Mesenchymal stem cell (in vitro differentiated cells and primary cell): ENCODE results near the gene HOXD9.
A peak's percentile ranks its signal among the peaks of the same experiment; 100 is the strongest.

Experiments
- DNase-seq: peaks from one replicate; pipeline ENCODE4 v3.0.0-alpha.2; 2013
- H2AFZ ChIP-seq: one replicate; pipeline ENCODE4 v1.6.1; 2013; ENCODE audit warnings: low read depth, mild to moderate bottlenecking, control low read depth, inconsistent platforms, low read length, moderate library complexity
- H2AK5ac ChIP-seq: 2 replicates; pipeline ENCODE4 v1.6.1; 2013; ENCODE audit warnings: low read length, moderate library complexity, mild to moderate bottlenecking, inconsistent platforms; ENCODE audit not compliant: severe bottlenecking
- H2BK120ac ChIP-seq: one replicate; pipeline ENCODE4 v1.6.1; 2013; ENCODE audit warnings: low read depth, mild to moderate bottlenecking, inconsistent platforms, low read length, moderate library complexity
- H2BK12ac ChIP-seq, 2 experiments: one replicate each; pipeline ENCODE4 v1.6.1; 2013; ENCODE audit warnings: inconsistent platforms in 2 of 2, low read length in 2 of 2, mild to moderate bottlenecking in 2 of 2, moderate library complexity in 2 of 2, control low read depth in 1 of 2
- H2BK15ac ChIP-seq: one replicate; pipeline ENCODE4 v1.6.1; 2013; ENCODE audit warnings: mild to moderate bottlenecking, low read depth, inconsistent platforms; ENCODE audit not compliant: poor library complexity, severe bottlenecking
- H2BK5ac ChIP-seq: 2 replicates; pipeline ENCODE4 v1.6.1; 2013; ENCODE audit warnings: low read depth, mild to moderate bottlenecking, low read length, control low read depth, inconsistent platforms; ENCODE audit not compliant: poor library complexity, severe bottlenecking
- H3K14ac ChIP-seq, 2 experiments: one replicate each; pipeline ENCODE4 v1.6.1; 2013; ENCODE audit warnings: inconsistent platforms in 2 of 2, low read length in 2 of 2, control low read depth in 1 of 2, mild to moderate bottlenecking in 1 of 2, moderate library complexity in 1 of 2
- H3K18ac ChIP-seq, 2 experiments: one replicate each; pipeline ENCODE4 v1.6.1; 2013; ENCODE audit warnings: inconsistent platforms in 2 of 2, low read length in 2 of 2, control low read depth in 1 of 2, low read depth in 1 of 2, mild to moderate bottlenecking in 1 of 2
- H3K23ac ChIP-seq, 2 experiments: one replicate each; pipeline ENCODE4 v1.6.1; 2013; ENCODE audit warnings: inconsistent platforms in 2 of 2, low read length in 2 of 2, mild to moderate bottlenecking in 2 of 2, moderate library complexity in 2 of 2, control low read depth in 1 of 2
- H3K27ac ChIP-seq: 2 replicates; pipeline ENCODE4 v1.5.1; 2013; ENCODE audit warnings: mild to moderate bottlenecking, moderate library complexity, low read length, control low read depth, inconsistent platforms; ENCODE audit not compliant: poor library complexity, severe bottlenecking
- H3K27me3 ChIP-seq, 2 experiments: 2 replicates each; pipeline versions ENCODE4 v1.6.1 to v1.7.0; 2013; ENCODE audit warnings: low read length in 2 of 2, mild to moderate bottlenecking in 2 of 2, moderate library complexity in 2 of 2, control low read depth in 1 of 2, inconsistent platforms in 1 of 2; ENCODE audit not compliant: control insufficient read depth in 1 of 2, insufficient read depth in 1 of 2
- H3K36me3 ChIP-seq, 2 experiments: 2 replicates each; pipeline versions ENCODE4 v1.6.1 to v1.7.0; 2013; ENCODE audit warnings: low read length in 2 of 2, control low read depth in 1 of 2, inconsistent platforms in 1 of 2, low read depth in 1 of 2, mild to moderate bottlenecking in 1 of 2; ENCODE audit not compliant: insufficient read depth in 2 of 2, control insufficient read depth in 1 of 2
- H3K4ac ChIP-seq, 2 experiments: one replicate each; pipeline ENCODE4 v1.6.1; 2013; ENCODE audit warnings: inconsistent platforms in 2 of 2, low read length in 2 of 2, mild to moderate bottlenecking in 2 of 2, moderate library complexity in 2 of 2, control low read depth in 1 of 2, low read depth in 1 of 2
- H3K4me1 ChIP-seq: 2 replicates; pipeline ENCODE4 v1.6.1; 2013; ENCODE audit warnings: low read depth, low read length, control low read depth; ENCODE audit not compliant: control insufficient read depth, insufficient read depth
- H3K4me2 ChIP-seq: 2 replicates; pipeline ENCODE4 v1.6.1; 2013; ENCODE audit warnings: low read length, mild to moderate bottlenecking, inconsistent platforms; ENCODE audit not compliant: poor library complexity, severe bottlenecking
- H3K4me3 ChIP-seq, 2 experiments: 2 replicates each; pipeline versions ENCODE4 v1.5.1 to v1.7.0; 2013; ENCODE audit warnings: low read length in 2 of 2, mild to moderate bottlenecking in 2 of 2, control low read depth in 1 of 2, low read depth in 1 of 2; ENCODE audit not compliant: insufficient read depth in 1 of 2
- H3K79me1 ChIP-seq: replicated peaks from 2 replicates; pipeline ENCODE4 v1.6.1; 2013; ENCODE audit warnings: mild to moderate bottlenecking, control low read depth, low read length, inconsistent platforms; ENCODE audit not compliant: poor library complexity, severe bottlenecking
- H3K9ac ChIP-seq: 2 replicates; pipeline ENCODE4 v1.7.0; 2013; ENCODE audit warnings: mild to moderate bottlenecking, low read length, moderate library complexity
- H3K9me3 ChIP-seq: 2 replicates; pipeline ENCODE4 v1.7.0; 2013; ENCODE audit warnings: mild to moderate bottlenecking, low read length; ENCODE audit not compliant: control insufficient read depth
- H4K8ac ChIP-seq: one replicate; pipeline ENCODE4 v1.6.1; 2013; ENCODE audit warnings: inconsistent platforms, mild to moderate bottlenecking, low read length, moderate library complexity
- H4K91ac ChIP-seq: one replicate; pipeline ENCODE4 v1.6.1; 2013; ENCODE audit warnings: mild to moderate bottlenecking, low read length, inconsistent platforms
- WGBS: methylation state at CpG from one replicate; pipeline ENCODE4 v1.1.7; 2013; ENCODE audit warnings: mixed read lengths; 5-methylcytosine and 5-hydroxymethylcytosine counted together

The HOXD9 gene

DNA sequence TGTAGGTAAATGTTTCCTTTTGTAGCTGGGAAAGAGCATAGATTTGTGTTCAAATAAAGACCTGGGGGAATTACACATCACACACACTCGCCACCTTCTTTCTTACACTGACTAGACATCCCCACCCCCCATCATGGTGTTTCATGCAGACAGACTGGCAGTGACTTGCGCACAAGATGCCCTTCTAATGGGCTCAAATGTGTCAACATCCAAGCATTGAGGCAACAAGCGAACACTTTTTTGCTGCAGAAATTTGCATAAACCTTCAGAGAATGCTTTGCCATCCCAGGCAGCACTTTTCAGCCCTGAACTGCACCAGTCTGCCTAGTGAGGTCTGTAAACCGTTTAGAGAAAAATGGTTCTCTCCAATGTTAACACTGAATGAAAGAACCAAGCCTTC is 11.5 kb downstream of the HOXD9 start:
- H3K9ac ChIP-seq: no peak overlapping the region
- no peak overlapping the region for H2BK12ac ChIP-seq
- WGBS: 58% methylated on average over 4 of the region's 4 CpGs

DNA sequence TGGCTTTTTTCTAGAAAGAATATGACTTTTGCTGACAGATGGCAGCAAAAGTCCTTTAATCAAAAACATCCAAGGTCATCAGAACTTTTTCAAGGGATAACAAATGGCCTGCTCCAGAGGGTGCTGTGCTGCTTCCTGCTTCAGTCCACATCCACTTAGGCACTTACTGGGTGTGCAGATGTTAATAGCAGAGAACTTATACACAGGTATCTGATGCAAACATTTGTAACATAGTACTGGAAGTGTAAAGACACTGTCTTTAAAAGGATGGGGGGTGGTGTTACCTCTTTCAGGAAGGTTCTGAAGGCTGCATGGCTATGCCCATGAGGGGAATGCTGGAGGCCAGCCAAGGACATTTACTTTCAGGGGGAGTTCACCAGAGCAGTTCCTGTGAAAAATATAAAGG is 12.5 kb downstream of the HOXD9 start:
- Histone ChIP-seq H3K23ac (no peak overlapping the region), H3K36me3 (no peaks in the 10 kb centered on the region), H3K18ac (no peak overlapping the region), H2BK12ac (no peak overlapping the region), H2BK120ac (no peak overlapping the region), H2BK5ac (no peak overlapping the region), H3K79me1 (peaks cover 2% of the 10 kb centered on the region), H3K14ac (no peak overlapping the region), H3K4me1 (peaks cover 12% of the 10 kb centered on the region), H4K8ac (no peak overlapping the region), H2AFZ (no peak overlapping the region), H3K27me3 (peaks cover 0 to 66% of the 10 kb centered on the region in 2 experiments), H4K91ac (no peak overlapping the region), H3K4ac (no peak overlapping the region), H3K4me3 (peak overlapping the region in 1 of 2 experiments; percentile 86), H2AK5ac (no peak overlapping the region), H3K4me2 (peak overlapping the region; percentile 25), H3K9me3 (no peaks in the 10 kb centered on the region), H2BK15ac (no peak overlapping the region), H3K27ac (no peak overlapping the region), H3K9ac (peak overlapping the region; percentile 96)
- no peak for DNase-seq

More for the DNA sequence above, 11.5 kb downstream of the HOXD9 start:
- no peak overlapping the region for H2AFZ ChIP-seq
- H3K14ac ChIP-seq: no peak overlapping the region
- peaks cover 2% of the 10 kb centered on the region for H3K79me1 ChIP-seq
- H2BK120ac ChIP-seq: no peak overlapping the region
- H3K9me3 ChIP-seq: no peaks in the 10 kb centered on the region
- H3K23ac ChIP-seq: no peak overlapping the region
- no peak overlapping the region for H2AK5ac ChIP-seq
- H3K4ac ChIP-seq: no peak overlapping the region
- DNase-seq: no peak
- no peak overlapping the region for H4K8ac ChIP-seq
- H4K91ac ChIP-seq: no peak overlapping the region
- H3K36me3 ChIP-seq: no peaks in the 10 kb centered on the region
- H3K4me2 ChIP-seq: no peak overlapping the region
- peaks cover 0 to 68% of the 10 kb centered on the region in 2 experiments for H3K27me3 ChIP-seq
- H3K4me3 ChIP-seq: no peak overlapping the region
- no peak overlapping the region for H3K27ac ChIP-seq
- no peak overlapping the region for H3K18ac ChIP-seq
- H2BK15ac ChIP-seq: no peak overlapping the region
- no peak overlapping the region for H2BK5ac ChIP-seq
- peaks cover 17% of the 10 kb centered on the region for H3K4me1 ChIP-seq

- H3K27me3 ChIP-seq: peaks cover 0 to 68% of the 10 kb centered on the region in 2 experiments
- H2BK5ac ChIP-seq: peak overlapping the region; percentile 82
- peak overlapping the region in 1 of 2 experiments; percentile 36 for H3K23ac ChIP-seq
- no peaks in the 10 kb centered on the region for H3K36me3 ChIP-seq
- no peak overlapping the region for H3K4ac ChIP-seq
- H3K4me1 ChIP-seq: peaks cover 15% of the 10 kb centered on the region
- no peak overlapping the region for H4K8ac ChIP-seq
- H2BK12ac ChIP-seq: no peak overlapping the region
- no peaks in the 10 kb centered on the region for H3K9me3 ChIP-seq
- peak overlapping the region; percentile 33 for H3K27ac ChIP-seq
- no peak overlapping the region for H2AFZ ChIP-seq
- H2AK5ac ChIP-seq: no peak overlapping the region
- H3K9ac ChIP-seq: peak overlapping the region; percentile 96
- peaks cover 3% of the 10 kb centered on the region for H3K79me1 ChIP-seq
- H3K4me2 ChIP-seq: peak overlapping the region; percentile 75
- 2% methylated on average over 60 of the region's 71 CpGs for WGBS
- H2BK15ac ChIP-seq: no peak overlapping the region
- peak; percentile 24 for DNase-seq
- H3K4me3 ChIP-seq: peak overlapping the region; percentile 75 to 86
- no peak overlapping the region for H2BK120ac ChIP-seq
- no peak overlapping the region for H4K91ac ChIP-seq
- H3K18ac ChIP-seq: no peak overlapping the region
- H3K14ac ChIP-seq: no peak overlapping the region
Observed at GRCh38 chr2:176136374-176137251, 14.1 kb downstream of the HOXD9 start.

- whole genome bisulfite sequencing: 29% methylated on average over 2 of the region's 2 CpGs
Observed at GRCh38 chr2:176137252-176137580, 14.7 kb downstream of the HOXD9 start.

More at GRCh38 chr2:176137252-176137580, 14.7 kb downstream of the HOXD9 start:
- H3K36me3 ChIP-seq: no peaks in the 10 kb centered on the region
- H3K4me2 ChIP-seq: peak overlapping the region; percentile 75
- H3K23ac ChIP-seq: no peak overlapping the region
- peaks cover 3% of the 10 kb centered on the region for H3K79me1 ChIP-seq
- H3K4ac ChIP-seq: no peak overlapping the region
- H2BK15ac ChIP-seq: no peak overlapping the region
- H3K4me3 ChIP-seq: peak overlapping the region in 1 of 2 experiments; percentile 86
- no peak overlapping the region for H2BK120ac ChIP-seq
- no peak overlapping the region for H3K18ac ChIP-seq
- H3K9ac ChIP-seq: peak overlapping the region; percentile 96
- H2BK5ac ChIP-seq: no peak overlapping the region
- no peak for DNase-seq
- no peaks in the 10 kb centered on the region for H3K9me3 ChIP-seq
- H4K91ac ChIP-seq: no peak overlapping the region
- no peak overlapping the region for H2AFZ ChIP-seq
- H4K8ac ChIP-seq: no peak overlapping the region
- no peak overlapping the region for H2AK5ac ChIP-seq
- H2BK12ac ChIP-seq: no peak overlapping the region
- no peak overlapping the region for H3K14ac ChIP-seq
- H3K4me1 ChIP-seq: peaks cover 15% of the 10 kb centered on the region
- peaks cover 0 to 69% of the 10 kb centered on the region in 2 experiments for H3K27me3 ChIP-seq
- no peak overlapping the region for H3K27ac ChIP-seq
